ENCODE data around the gene SP110.
"Not testable (repeated sequence)": the region's sequence is repeated elsewhere in the genome, so short reads cannot be mapped to it uniquely, and the experiment has no call there.

SP110 gene

GRCh38 chr2:230225486-230225885, 5.7 kb upstream of the SP110 start, which contains the start of gene SP140:
Gene SP140, plus strand, starts transcription at chr2:230225736. Its CDS starts 109 bp downstream, at chr2:230225845.
- in situ Hi-C loops (cut with HindIII; ENCODE audit: low sequenced_read_pairs): no loop called here

GRCh38 chr2:230224458-230224857, 4.7 kb upstream of the SP110 start:
- in situ Hi-C loops (cut with HindIII; ENCODE audit: low sequenced_read_pairs): no loop called here

GRCh38 chr2:230222829-230223228, 3.0 kb upstream of the SP110 start:
- in situ Hi-C loops (cut with HindIII; ENCODE audit: low sequenced_read_pairs): not testable (repeated sequence)

GRCh38 chr2:230221493-230221892, 1.7 kb upstream of the SP110 start:
- in situ Hi-C loops (cut with HindIII; ENCODE audit: low sequenced_read_pairs): no loop called here

GRCh38 chr2:230220347-230220969, 674 bp upstream of the SP110 start:
- in situ Hi-C loops (cut with HindIII; ENCODE audit: low sequenced_read_pairs): no loop called here

- in situ Hi-C loops (cut with HindIII; ENCODE audit: low sequenced_read_pairs): no loop called here
These were observed 1.4 kb downstream of the SP110 start for GRCh38 chr2:230218421-230218820.

- in situ Hi-C loops (cut with HindIII; ENCODE audit: low sequenced_read_pairs): no loop called here
These were observed 2.4 kb downstream of the SP110 start for GRCh38 chr2:230217424-230217823.

- in situ Hi-C loops (cut with HindIII; ENCODE audit: low sequenced_read_pairs): no loop called here
These were observed 3.3 kb downstream of the SP110 start for GRCh38 chr2:230216489-230216888.

GRCh38 chr2:230209422-230210051, 10.2 kb downstream of the SP110 start:
- in situ Hi-C loops (cut with HindIII; ENCODE audit: low sequenced_read_pairs): no loop called here

GRCh38 chr2:230208576-230208975, 11.2 kb downstream of the SP110 start:
- in situ Hi-C loops (cut with HindIII; ENCODE audit: low sequenced_read_pairs): no loop called here

GRCh38 chr2:230205721-230206120, 14.1 kb downstream of the SP110 start:
- in situ Hi-C loops (cut with HindIII; ENCODE audit: low sequenced_read_pairs): no loop called here

- in situ Hi-C loops (cut with HindIII; ENCODE audit: low sequenced_read_pairs): no loop called here
These were observed 14.8 kb downstream of the SP110 start for GRCh38 chr2:230205034-230205433.

GRCh38 chr2:230203110-230203676, 16.6 kb downstream of the SP110 start:
- in situ Hi-C loops (cut with HindIII; ENCODE audit: low sequenced_read_pairs): no loop called here

- in situ Hi-C loops (cut with HindIII; ENCODE audit: low sequenced_read_pairs): no loop called here
These were observed 17.2 kb downstream of the SP110 start for GRCh38 chr2:230202430-230203109.

- in situ Hi-C loops (cut with HindIII; ENCODE audit: low sequenced_read_pairs): no loop called here
These were observed 34.8 kb downstream of the SP110 start for GRCh38 chr2:230184727-230185578.

GRCh38 chr2:230181195-230181594, 38.6 kb downstream of the SP110 start:
- in situ Hi-C loops (cut with HindIII; ENCODE audit: low sequenced_read_pairs): no loop called here

- in situ Hi-C loops (cut with HindIII; ENCODE audit: low sequenced_read_pairs): no loop called here
These were observed 39.9 kb downstream of the SP110 start for GRCh38 chr2:230179907-230180306.

GRCh38 chr2:230178546-230179485, 41.0 kb downstream of the SP110 start:
- in situ Hi-C loops (cut with HindIII; ENCODE audit: low sequenced_read_pairs): no loop called here

GRCh38 chr2:230176996-230177395, 42.8 kb downstream of the SP110 start:
- in situ Hi-C loops (cut with HindIII; ENCODE audit: low sequenced_read_pairs): no loop called here

- in situ Hi-C loops (cut with HindIII; ENCODE audit: low sequenced_read_pairs): no loop called here
These were observed 45.3 kb downstream of the SP110 start for GRCh38 chr2:230174466-230174865.
